Esophagus (tissue), 2 donors: ENCODE data around the gene PDXDC1. TPM values are rescaled to one million over a fixed set of nuclear protein-coding genes. Genes with fewer than 3 reads are reported as not detected.
"Not testable (repeated sequence)": the region's sequence is repeated elsewhere in the genome, so short reads cannot be mapped to it uniquely, and the experiment has no call there.

ENCODE experiments used
- H3K27ac ChIP-seq, 2 donors: one replicate each; pipeline ENCODE4 v1.5.1; 2013; ENCODE audit warnings: low read depth in 2 of 2, mild to moderate bottlenecking in 2 of 2, inconsistent platforms in 1 of 2, low read length in 1 of 2, moderate library complexity in 1 of 2
- H3K27me3 ChIP-seq, 2 donors: one replicate each; pipeline ENCODE4 v1.6.1; 2013; ENCODE audit warnings: low read length in 2 of 2, control low read depth in 1 of 2, mild to moderate bottlenecking in 1 of 2; ENCODE audit not compliant: insufficient read depth in 2 of 2, control insufficient read depth in 1 of 2
- H3K36me3 ChIP-seq, 2 donors: one replicate each; pipeline ENCODE4 v1.6.1; 2013; ENCODE audit warnings: low read length in 1 of 2; ENCODE audit not compliant: control insufficient read depth in 2 of 2, insufficient read depth in 2 of 2
- H3K4me1 ChIP-seq, 2 donors: one replicate each; pipeline ENCODE4 v1.6.1; 2013; ENCODE audit warnings: low read length in 1 of 2; ENCODE audit not compliant: control insufficient read depth in 2 of 2, insufficient read depth in 2 of 2
- H3K4me3 ChIP-seq, 2 donors: one replicate each; pipeline ENCODE4 v1.5.1; 2013; ENCODE audit warnings: low read length in 2 of 2, mild to moderate bottlenecking in 2 of 2, low read depth in 1 of 2, moderate library complexity in 1 of 2
- H3K9me3 ChIP-seq, 2 donors: one replicate each; pipeline ENCODE4 v1.6.1; 2013; ENCODE audit warnings: mild to moderate bottlenecking in 2 of 2, low read depth in 1 of 2, low read length in 1 of 2, moderate library complexity in 1 of 2; ENCODE audit not compliant: control insufficient read depth in 2 of 2, insufficient read depth in 1 of 2
- WGBS, 2 donors: extraction: QIAGEN DNeasy Blood & Tissue Kit; methylation state at CpG; one replicate each; pipeline ENCODE4 v1.1.7; 2013; 5-methylcytosine and 5-hydroxymethylcytosine counted together
- polyA plus RNA-seq, 2 donors: library from polyadenylated mRNA; stranded (reverse); fragments of 200-250 nt; gene quantifications; one replicate each; pipeline ENCODE4 v1.2.3, GENCODE V29; 2013
- donor health status: healthy with polysubstance abuse.
- donor health status: Bipolar disorder and iron deficiency.

Gene PDXDC1
- polyA plus RNA-seq, 2 donors = 32.4 to 35.3 TPM

DNA sequence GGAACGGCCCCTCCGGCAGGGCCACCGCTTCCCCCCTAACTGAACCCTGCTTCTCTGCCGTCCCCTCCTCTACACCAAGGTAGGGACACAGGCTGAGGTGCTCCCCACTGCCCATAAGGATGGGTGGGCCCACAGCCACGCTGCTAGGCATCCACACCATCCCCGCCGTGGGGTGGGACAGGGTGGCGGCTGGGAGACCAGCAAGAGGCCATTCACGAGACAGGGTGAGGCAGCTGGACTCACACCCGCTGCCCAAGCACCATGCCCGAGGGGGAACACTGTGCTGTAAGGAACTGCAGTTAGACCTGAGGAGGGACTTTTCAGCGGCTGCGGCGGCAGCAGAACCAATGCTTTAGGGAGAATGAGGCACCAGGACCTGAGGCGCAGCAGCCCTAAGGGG, 166.8 kb downstream of the PDXDC1 start:
- WGBS, 2 donors = 67 to 81% methylated on average over 13 to 15 of the region's 15 CpGs

DNA sequence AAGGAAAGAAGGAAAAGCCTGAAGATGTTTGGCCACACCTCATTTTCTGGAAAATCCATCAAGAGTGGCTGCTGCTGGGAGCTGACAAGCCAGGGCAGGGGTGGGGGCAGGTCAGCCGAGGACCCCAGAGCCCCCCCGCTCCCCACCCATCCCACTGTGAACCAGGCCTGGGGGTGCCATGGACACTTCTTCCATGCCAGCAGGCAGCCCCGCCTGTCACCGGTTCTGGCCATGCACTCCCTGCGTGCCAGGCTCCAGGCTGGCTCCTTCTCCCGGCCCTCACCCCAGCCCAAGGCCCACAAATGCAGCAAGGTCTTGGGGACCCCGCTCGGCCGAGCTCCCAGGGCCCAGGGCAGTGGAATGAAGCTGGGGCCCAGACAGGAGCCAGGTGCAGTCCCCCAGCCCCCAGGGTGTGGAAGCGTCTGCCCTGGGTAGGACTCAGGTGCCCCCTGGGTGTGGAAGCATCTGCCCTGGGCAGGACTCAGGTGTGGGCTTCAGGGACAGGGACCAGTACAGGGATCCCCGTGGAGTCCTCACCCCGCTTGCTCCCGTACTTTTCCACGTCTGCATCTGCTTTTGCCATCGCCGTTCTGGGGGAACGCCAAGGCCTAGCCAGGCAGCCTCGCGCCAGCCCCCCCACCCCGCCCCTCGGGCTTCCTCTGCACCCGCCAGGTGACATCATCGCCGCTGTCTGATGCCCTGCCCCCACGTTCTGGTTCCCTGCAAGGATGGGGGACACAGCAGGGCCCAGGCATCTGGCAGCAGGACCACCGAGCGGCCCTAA, 167.5 kb downstream of the PDXDC1 start:
- Histone ChIP-seq H3K4me1 (peaks cover 18 to 22% of the 10 kb centered on the region in 2 donors), H3K27ac (peak overlapping the region in 1 of 2 donors; percentile 67)
- H3K27me3 ChIP-seq, H3K9me3 ChIP-seq, H3K4me3 ChIP-seq, H3K36me3 ChIP-seq: not testable (repeated sequence)
- WGBS, 2 donors = 45 to 53% methylated on average over 16 to 22 of the region's 27 CpGs

More for the DNA sequence above, 166.8 kb downstream of the PDXDC1 start:
- H3K36me3 ChIP-seq = no peaks in the 10 kb centered on the region
- peak overlapping the region; percentile 39 to 57 for H3K27ac ChIP-seq
- H3K4me3 ChIP-seq = no peak overlapping the region
- no peaks in the 10 kb centered on the region for H3K9me3 ChIP-seq
- H3K4me1 ChIP-seq = peaks cover 18 to 22% of the 10 kb centered on the region in 2 donors
- H3K27me3 ChIP-seq = no peaks in the 10 kb centered on the region

DNA sequence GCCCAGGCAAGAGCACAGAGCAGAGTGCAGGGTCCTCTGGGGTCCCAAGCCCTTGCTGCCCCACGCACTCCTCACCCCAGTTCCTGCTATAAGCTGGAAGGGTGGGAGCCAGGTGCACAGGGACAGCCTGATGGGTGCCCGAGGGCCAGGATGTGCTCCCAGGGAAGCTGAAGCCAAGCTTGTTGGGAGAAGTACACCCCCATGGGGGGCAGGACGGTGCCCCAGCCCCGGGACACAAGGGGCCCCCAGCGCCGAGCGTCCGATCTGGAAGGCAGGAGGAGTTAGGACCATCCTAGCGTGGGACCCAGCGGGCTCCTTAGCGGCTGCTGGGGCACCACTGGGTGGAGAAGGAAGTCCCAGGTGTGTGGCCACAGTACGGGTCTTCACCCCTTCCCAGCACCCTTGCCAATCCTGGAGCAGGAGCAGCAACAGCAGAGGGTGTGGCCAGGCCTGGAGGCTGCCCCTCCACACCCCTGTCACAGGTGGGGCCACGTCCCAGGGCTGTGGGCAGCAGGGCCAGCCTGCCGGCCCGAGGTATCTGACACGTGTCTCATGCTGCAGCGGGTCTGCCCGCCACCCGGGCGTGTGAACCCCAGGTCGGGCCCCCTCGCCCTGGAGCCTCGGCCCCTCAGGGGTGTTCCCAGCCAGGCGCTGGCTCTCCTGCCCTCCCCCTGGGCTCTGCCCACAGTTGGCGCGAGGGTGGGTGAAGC, 168.2 kb downstream of the PDXDC1 start:
- H3K27me3 ChIP-seq, H3K36me3 ChIP-seq, H3K4me3 ChIP-seq, H3K9me3 ChIP-seq: not testable (repeated sequence)
- 50 to 60% methylated on average over 13 to 25 of the region's 26 CpGs for WGBS, 2 donors
- peak overlapping the region in 1 of 2 donors; percentile 77 for H3K27ac ChIP-seq
- peaks cover 18 to 22% of the 10 kb centered on the region in 2 donors for H3K4me1 ChIP-seq

DNA sequence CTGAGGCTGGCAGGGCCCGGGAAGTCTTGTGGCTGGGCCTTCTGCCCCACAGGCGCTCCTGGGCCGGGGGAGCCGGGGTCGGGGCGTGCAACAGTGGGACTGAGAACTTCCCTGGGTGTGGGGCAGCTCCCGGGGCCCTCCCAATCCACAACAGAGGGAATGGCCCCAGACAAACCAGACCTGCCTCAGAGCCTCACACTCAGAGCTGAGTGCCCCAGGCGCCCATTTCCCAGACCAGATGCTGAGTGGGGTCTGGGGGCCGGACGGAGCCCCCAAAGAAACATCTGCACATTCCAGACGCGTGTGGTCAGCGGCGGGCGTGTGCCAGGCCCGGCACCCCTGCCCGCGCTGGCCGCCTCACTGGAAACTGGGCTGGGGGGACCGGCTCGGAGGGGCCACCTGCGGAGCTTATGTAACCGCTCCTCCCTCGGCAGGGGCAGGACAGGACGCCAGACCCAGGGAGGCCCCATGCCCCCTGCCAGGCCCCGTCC, 168.8 kb downstream of the PDXDC1 start:
- H3K36me3 ChIP-seq, H3K4me3 ChIP-seq, H3K9me3 ChIP-seq, H3K27me3 ChIP-seq: not testable (repeated sequence)
- peak overlapping the region; percentile 49 to 77 for H3K27ac ChIP-seq
- peaks cover 18 to 22% of the 10 kb centered on the region in 2 donors for H3K4me1 ChIP-seq
- 34 to 54% methylated on average over 21 to 26 of the region's 26 CpGs for WGBS, 2 donors

DNA sequence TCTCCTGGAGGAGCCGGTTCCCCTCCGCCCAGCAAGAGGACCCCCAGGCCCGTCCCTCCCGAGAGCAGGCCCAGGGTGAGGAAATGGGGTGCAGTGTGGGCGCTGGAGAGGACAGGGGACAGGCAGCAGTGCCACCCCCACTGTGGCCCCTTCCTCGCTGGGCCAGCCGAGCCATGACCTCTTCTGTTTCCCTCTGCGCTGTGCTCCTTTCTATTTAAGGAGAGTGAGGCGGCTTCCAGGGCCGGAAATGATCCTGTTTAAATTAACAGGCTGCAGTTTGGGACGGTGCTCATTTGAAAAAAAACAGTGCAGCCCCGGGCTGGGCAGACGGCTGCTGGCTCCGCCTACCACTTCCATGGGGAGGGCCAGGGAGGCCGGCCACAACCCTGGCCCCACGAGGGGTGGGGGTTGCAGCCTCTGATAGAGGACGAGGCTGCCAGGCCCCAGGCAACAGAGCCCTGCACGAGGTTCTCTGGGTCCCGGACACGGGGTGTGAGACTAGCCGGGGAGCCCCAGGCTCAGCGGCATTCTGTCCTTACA, 169.3 kb downstream of the PDXDC1 start:
- not testable (repeated sequence) for H3K4me3 ChIP-seq, H3K36me3 ChIP-seq, H3K9me3 ChIP-seq, H3K27me3 ChIP-seq
- Histone ChIP-seq H3K4me1 (peaks cover 18 to 22% of the 10 kb centered on the region in 2 donors), H3K27ac (peak overlapping the region; percentile 49 to 77)
- WGBS, 2 donors = 21 to 31% methylated on average over 22 of the region's 22 CpGs

DNA sequence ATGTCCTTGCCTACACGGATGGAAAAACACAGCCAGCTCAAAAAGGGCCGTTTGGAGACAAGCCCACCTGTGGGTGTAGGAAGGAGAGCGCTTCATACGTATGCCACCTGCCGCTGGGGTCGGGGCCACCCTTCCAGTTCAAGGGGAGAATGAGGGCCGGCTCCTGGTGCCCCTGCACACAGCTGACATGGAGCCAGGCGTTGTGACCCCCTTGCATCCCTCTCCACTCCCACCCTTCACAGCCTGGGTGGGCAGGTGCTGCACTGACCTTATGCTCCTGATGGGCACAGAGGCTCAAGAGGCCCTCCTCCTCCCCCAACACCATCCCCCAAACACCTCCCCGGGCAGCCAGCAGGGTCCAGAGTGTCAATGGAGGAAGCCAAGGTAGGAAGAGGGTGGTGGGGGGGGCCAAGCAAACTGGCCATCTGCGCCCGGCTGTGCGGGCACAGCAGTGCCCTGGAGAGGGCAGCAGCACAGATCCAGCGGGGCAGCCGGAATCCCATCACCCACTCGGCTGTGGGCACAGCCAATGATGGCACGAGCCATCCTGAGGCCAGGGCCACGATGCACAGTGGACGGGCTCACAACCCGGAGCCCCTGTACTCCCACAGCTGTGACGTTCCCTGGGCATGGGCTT, 170.1 kb downstream of the PDXDC1 start:
- 42 to 43% methylated on average over 18 to 20 of the region's 20 CpGs for WGBS, 2 donors
- Histone ChIP-seq H3K27ac (peak overlapping the region; percentile 77 to 82), H3K4me1 (peaks cover 18 to 22% of the 10 kb centered on the region in 2 donors)
- H3K9me3 ChIP-seq, H3K27me3 ChIP-seq, H3K36me3 ChIP-seq, H3K4me3 ChIP-seq: not testable (repeated sequence)

DNA sequence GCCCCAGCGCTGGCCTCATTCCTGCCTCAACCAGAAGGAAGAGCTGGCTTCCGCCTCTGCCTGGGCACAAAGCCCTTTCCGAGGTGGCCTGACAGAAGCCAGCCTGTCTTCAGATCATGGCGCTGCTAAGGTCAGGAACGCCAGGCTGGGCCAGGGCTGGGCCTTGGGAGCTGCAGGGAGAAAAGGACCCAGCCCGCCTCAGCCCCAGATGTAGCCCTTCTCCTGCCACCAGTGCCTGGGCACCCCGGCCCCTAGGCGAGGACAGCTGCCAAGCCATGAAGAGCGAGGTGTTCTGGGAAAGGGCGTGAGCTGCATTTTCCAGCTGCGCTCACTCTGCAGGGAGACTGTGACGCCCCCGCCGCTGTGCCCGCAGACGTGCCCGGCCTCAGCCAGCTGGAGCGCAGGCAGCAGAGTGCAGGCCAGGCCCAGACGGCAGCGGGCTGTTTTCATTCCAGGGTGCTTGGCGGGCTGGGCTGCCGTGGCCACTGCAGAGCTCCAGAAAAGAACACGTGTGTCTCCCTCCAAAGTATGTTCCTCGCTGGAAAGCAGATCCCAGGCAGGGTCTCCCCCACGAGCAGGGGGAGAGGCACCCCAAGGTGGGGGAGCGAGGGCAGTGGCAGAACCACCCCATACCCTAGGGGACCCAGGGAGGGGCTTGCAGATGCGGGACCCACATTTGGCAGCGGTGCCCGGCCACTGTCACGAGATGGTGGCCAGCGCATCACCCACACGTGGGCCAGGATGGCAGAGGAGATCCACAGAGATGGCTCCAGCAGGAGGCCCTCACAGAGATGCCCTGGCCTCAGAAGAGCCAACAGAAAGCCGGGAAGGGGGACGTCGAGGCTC, 170.8 kb downstream of the PDXDC1 start:
- not testable (repeated sequence) for H3K27me3 ChIP-seq, H3K36me3 ChIP-seq, H3K4me3 ChIP-seq, H3K9me3 ChIP-seq
- WGBS, 2 donors = 40 to 63% methylated on average over 32 to 35 of the region's 35 CpGs
- H3K27ac ChIP-seq = peak overlapping the region; percentile 77 to 82
- peaks cover 16 to 22% of the 10 kb centered on the region in 2 donors for H3K4me1 ChIP-seq

DNA sequence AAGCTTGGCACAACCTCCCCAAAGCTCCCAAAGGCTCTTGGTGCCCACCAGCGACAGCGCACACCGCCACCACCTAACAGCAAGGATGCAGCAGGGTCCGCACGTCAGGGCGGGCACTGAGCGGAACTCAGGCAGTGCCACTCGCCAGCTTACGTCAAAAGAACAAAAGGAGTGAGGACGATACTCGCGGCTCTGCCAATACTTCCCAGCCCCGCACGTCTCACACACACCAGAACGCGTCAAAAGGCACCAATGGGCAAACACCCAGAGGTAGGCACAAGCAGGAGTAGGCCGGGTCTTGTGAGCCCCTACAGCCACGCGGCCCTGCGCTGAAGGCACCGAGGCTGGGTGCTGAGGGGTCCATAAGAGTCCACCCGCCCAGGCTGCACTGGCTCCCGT, 171.4 kb downstream of the PDXDC1 start:
- H3K27me3 ChIP-seq = not testable (repeated sequence)

DNA sequence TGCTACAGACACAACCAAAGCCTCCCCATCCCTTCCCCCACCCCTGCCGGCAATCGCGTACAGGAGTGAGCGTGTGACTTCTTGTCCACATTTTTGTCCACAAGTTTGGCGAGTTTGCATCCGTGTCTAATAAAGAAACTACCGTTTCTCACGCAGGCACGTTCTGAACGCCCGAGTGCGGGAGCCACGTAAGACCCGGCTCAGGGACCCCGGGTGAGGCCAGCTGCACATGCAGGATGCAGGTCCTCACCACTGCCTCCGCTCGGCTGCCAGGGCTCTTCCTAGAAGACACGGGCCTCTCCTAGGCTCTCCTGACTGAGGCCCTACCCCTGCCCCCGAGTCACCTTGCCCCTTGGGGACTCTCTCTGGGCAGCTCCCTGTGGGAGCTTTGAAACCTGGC, 174.0 kb downstream of the PDXDC1 start:
- 43 to 60% methylated on average over 19 of the region's 19 CpGs for WGBS, 2 donors
- H3K4me3 ChIP-seq, H3K36me3 ChIP-seq, H3K9me3 ChIP-seq, H3K27ac ChIP-seq, H3K27me3 ChIP-seq: not testable (repeated sequence)
- peaks cover 11 to 16% of the 10 kb centered on the region in 2 donors for H3K4me1 ChIP-seq

More for the DNA sequence above, 171.4 kb downstream of the PDXDC1 start:
- Histone ChIP-seq H3K27ac (peak overlapping the region; percentile 26 to 77), H3K4me1 (peaks cover 14 to 22% of the 10 kb centered on the region in 2 donors)
- whole genome bisulfite sequencing, 2 donors = 59 to 72% methylated on average over 23 of the region's 23 CpGs
- not testable (repeated sequence) for H3K9me3 ChIP-seq, H3K4me3 ChIP-seq, H3K36me3 ChIP-seq
